GM23338 (cell line): ENCODE results near the gene PSAPL1. TPM values are rescaled to one million over a fixed set of nuclear protein-coding genes. Genes with fewer than 3 reads are reported as not detected.

ENCODE experiments used
- ATAC-seq: fragments of 200-7000 bp; cut with Tn5 transposase; 3 replicates; pipeline ENCODE4 v1.9.1; 2020
- DNase-seq: peaks from one replicate; pipeline ENCODE4 v3.0.0-alpha.2; 2015; ENCODE audit warnings: low spot score
- H2AFZ ChIP-seq: fragments of 200-600 bp; sonication (generic); 2 replicates; pipeline ENCODE4 v1.8.0; 2016; ENCODE audit warnings: antibody characterized with exemption, mild to moderate bottlenecking, moderate library complexity
- H3F3A ChIP-seq: fragments of 200-600 bp; sonication (generic); replicated peaks from 2 replicates; pipeline ENCODE4 v1.8.0; 2017; ENCODE audit warnings: antibody characterized with exemption, mixed run types, low read depth
- H3K27ac ChIP-seq: fragments of 200-600 bp; sonication (generic); 2 replicates; pipeline ENCODE4 v1.6.1; 2016; ENCODE audit warnings: low read depth
- H3K27me3 ChIP-seq: fragments of 200-600 bp; sonication (generic); 2 replicates; pipeline ENCODE4 v1.8.0; 2016; ENCODE audit warnings: mild to moderate bottlenecking, mixed run types, moderate library complexity; ENCODE audit not compliant: insufficient read depth
- H3K36me3 ChIP-seq: fragments of 200-600 bp; sonication (generic); 2 replicates; pipeline ENCODE4 v1.8.0; 2016; ENCODE audit warnings: mild to moderate bottlenecking; ENCODE audit not compliant: insufficient read depth
- H3K4me1 ChIP-seq: fragments of 200-600 bp; sonication (generic); 2 replicates; pipeline ENCODE4 v1.8.0; 2016; ENCODE audit warnings: mild to moderate bottlenecking, moderate library complexity; ENCODE audit not compliant: insufficient read depth
- H3K4me2 ChIP-seq: fragments of 200-600 bp; sonication (generic); 2 replicates; pipeline ENCODE4 v1.7.1; 2017; ENCODE audit warnings: mixed run types
- H3K4me3 ChIP-seq: fragments of 200-600 bp; sonication (generic); 2 replicates; pipeline ENCODE4 v1.6.1; 2016; ENCODE audit warnings: mixed run types
- H3K79me2 ChIP-seq: fragments of 200-600 bp; sonication (generic); replicated peaks from 2 replicates; pipeline ENCODE4 v1.8.0; 2017; ENCODE audit warnings: mild to moderate bottlenecking; ENCODE audit not compliant: insufficient read depth
- H3K9me2 ChIP-seq: fragments of 200-600 bp; sonication (generic); 2 replicates; pipeline ENCODE4 v1.8.0; 2017; ENCODE audit not compliant: insufficient read depth
- H4K20me1 ChIP-seq: fragments of 200-600 bp; sonication (generic); replicated peaks from 2 replicates; pipeline ENCODE4 v1.8.0; 2017; ENCODE audit warnings: mild to moderate bottlenecking; ENCODE audit not compliant: insufficient read depth
- H3K27ac Mint-ChIP-seq: 2 replicates; pipeline ENCODE4 v1.8.0; 2020; ENCODE audit warnings: inconsistent platforms, mild to moderate bottlenecking, moderate library complexity, mixed read lengths
- H3K27me3 Mint-ChIP-seq: 3 replicates; pipeline ENCODE4 v1.8.0; 2022; ENCODE audit warnings: low read depth, mild to moderate bottlenecking, moderate library complexity, mixed read lengths, inconsistent platforms; ENCODE audit not compliant: insufficient read depth, poor library complexity
- H3K36me3 Mint-ChIP-seq: 3 replicates; pipeline ENCODE4 v1.8.0; 2021; ENCODE audit warnings: low read depth, mild to moderate bottlenecking, inconsistent platforms, moderate library complexity, mixed read lengths
- H3K4me1 Mint-ChIP-seq: 3 replicates; pipeline ENCODE4 v1.8.0; 2020; ENCODE audit warnings: mild to moderate bottlenecking, inconsistent platforms, mixed read lengths
- H3K4me3 Mint-ChIP-seq: 3 replicates; pipeline ENCODE4 v1.8.0; 2021; ENCODE audit warnings: moderate library complexity, mild to moderate bottlenecking, inconsistent platforms, mixed read lengths
- H3K9me3 Mint-ChIP-seq: 3 replicates; pipeline ENCODE4 v1.8.0; 2020; ENCODE audit warnings: moderate library complexity, mild to moderate bottlenecking, inconsistent platforms, mixed read lengths
- CREB1 ChIP-seq: fragments of 250-450 bp; sonication (Bioruptor Pico); IDR thresholded peaks from 2 replicates; pipeline ENCODE4 v1.5.0; 2020; ENCODE audit warnings: low read depth, mild to moderate bottlenecking, moderate library complexity
- CTCF ChIP-seq, 2 experiments: fragments of 200-600 bp in 1 of 2; sonication (generic) in 1 of 2; conservative IDR thresholded peaks; 2 replicates each; pipeline versions ENCODE4 v1.5.1 to v1.6.1; 2016 to 2017; ENCODE audit warnings: antibody characterized with exemption in 2 of 2, low read depth in 2 of 2, mild to moderate bottlenecking in 2 of 2, moderate library complexity in 1 of 2
- ETS1 ChIP-seq: IDR thresholded peaks from 2 replicates; pipeline ENCODE4 v1.6.1; 2016; ENCODE audit warnings: antibody characterized with exemption
- EZH2 ChIP-seq: fragments of 200-600 bp; sonication (generic); IDR thresholded peaks from one replicate; pipeline ENCODE4 v1.8.0; 2017; ENCODE audit warnings: antibody characterized with exemption, mild to moderate bottlenecking, low read depth; ENCODE audit not compliant: unreplicated experiment
- EZH2phosphoT487 ChIP-seq: fragments of 200-600 bp; sonication (generic); IDR thresholded peaks from one replicate; pipeline ENCODE4 v1.8.1; 2018; ENCODE audit warnings: antibody characterized with exemption; ENCODE audit not compliant: unreplicated experiment
- JUNB ChIP-seq: IDR thresholded peaks from one replicate; pipeline ENCODE4 v1.6.1; 2016; ENCODE audit warnings: antibody characterized with exemption; ENCODE audit not compliant: unreplicated experiment
- NANOG ChIP-seq: IDR thresholded peaks from 2 replicates; pipeline ENCODE4 v1.6.1; 2016; ENCODE audit warnings: antibody characterized with exemption, borderline replicate concordance
- POLR2AphosphoS5 ChIP-seq: IDR thresholded peaks from 2 replicates; pipeline ENCODE4 v1.6.1; 2016; ENCODE audit warnings: antibody characterized with exemption, low read depth
- REST ChIP-seq: IDR thresholded peaks from one replicate; pipeline ENCODE4 v1.6.1; 2018; ENCODE audit warnings: antibody characterized with exemption; ENCODE audit not compliant: unreplicated experiment
- STAT1 ChIP-seq: IDR thresholded peaks from one replicate; pipeline ENCODE4 v1.6.1; 2016; ENCODE audit warnings: antibody characterized with exemption; ENCODE audit not compliant: unreplicated experiment
- ZNF114 ChIP-seq: fragments of 250-450 bp; sonication (Bioruptor Pico); IDR thresholded peaks from 2 replicates; pipeline ENCODE4 v1.5.0; 2020; ENCODE audit warnings: mild to moderate bottlenecking, moderate library complexity
- ZNF331 ChIP-seq: fragments of 250-450 bp; sonication (Bioruptor Pico); IDR thresholded peaks from 2 replicates; pipeline ENCODE4 v1.5.0; 2020; ENCODE audit warnings: low read depth, mild to moderate bottlenecking, moderate library complexity
- ZNF462 ChIP-seq: fragments of 250-450 bp; sonication (Bioruptor Pico); IDR thresholded peaks from 2 replicates; pipeline ENCODE4 v1.5.0; 2020; ENCODE audit warnings: mild to moderate bottlenecking, moderate library complexity
- polyA plus RNA-seq: library from polyadenylated mRNA; unstranded; fragments of >200 nt; fragmentation: Nextera tagmentation; extraction: Ambion mirVana; gene quantifications from 2 replicates; pipeline ENCODE4 v1.2.1, GENCODE V29; 2016
- total RNA-seq: library from RNA; depleted of rRNA; stranded (reverse); fragments of >200 nt; shearing (Covaris generic); gene quantifications from 2 replicates; pipeline ENCODE4 v1.2.3, GENCODE V29; 2014

PSAPL1 gene
- total and polyA plus RNA-seq, 2 experiments from 2014 or later, result not detected

GRCh38 chr4:7451434-7451789 lies 16.7 kb upstream of the PSAPL1 start:
- no peaks in the 10 kb centered on the region for H3K9me2 ChIP-seq
- Mint-ChIP-seq H3K36me3 (no peaks in the 10 kb centered on the region), H3K9me3 (no peaks in the 10 kb centered on the region), H3K27ac (no peak overlapping the region), H3K4me3 (no peak overlapping the region), H3K4me1 (no peaks in the 10 kb centered on the region; the same call in 2 of the 3 replicates), H3K27me3 (peaks cover 12% of the 10 kb centered on the region)
- no peaks in the 10 kb centered on the region for H3K27me3 ChIP-seq
- ATAC-seq (no peak), DNase-seq (no peak)
- TF ChIP-seq EZH2, result no peak
- no peak for TF ChIP-seq CTCF (conservative IDR thresholded peaks at IDR 0.05; ENCODE audit: low read depth in 2 of 2)
- TF ChIP-seq ZNF114, result no peak
- TF ChIP-seq POLR2AphosphoS5, result no peak
- no peak for TF ChIP-seq JUNB
- no peak for TF ChIP-seq ZNF462
- TF ChIP-seq ZNF331 (CRISPR knock-in tag), result no peak
- TF ChIP-seq CREB1, result no peak
- TF ChIP-seq REST, result no peak
- no peak for TF ChIP-seq EZH2phosphoT487
- no peak for TF ChIP-seq NANOG
- no peak for TF ChIP-seq ETS1
- no peak for TF ChIP-seq STAT1
- no peak overlapping the region for H3K4me2 ChIP-seq
- no peaks in the 10 kb centered on the region for H3K79me2 ChIP-seq
- no peaks in the 10 kb centered on the region for H4K20me1 ChIP-seq
- no peaks in the 10 kb centered on the region for H3K4me1 ChIP-seq
- no peak overlapping the region for H2AFZ ChIP-seq
- no peaks in the 10 kb centered on the region for H3K36me3 ChIP-seq
- H3F3A ChIP-seq, result no peaks in the 10 kb centered on the region
- H3K27ac ChIP-seq, result no peak overlapping the region
- H3K4me3 ChIP-seq, result no peak overlapping the region
